Omental fat pad (tissue), 4 donors: ENCODE measurements around the gene ZNF227. TPM values are rescaled to one million over a fixed set of nuclear protein-coding genes. Genes with fewer than 3 reads are reported as not detected.
"Not testable (repeated sequence)": the region's sequence is repeated elsewhere in the genome, so short reads cannot be mapped to it uniquely, and the experiment has no call there.

Experiments
- ATAC-seq: fragments of 150-250 bp; one replicate; pipeline ENCODE4 v1.9.1; 2016; ENCODE audit warnings: mild to moderate bottlenecking, moderate library complexity; ENCODE audit not compliant: low FRiP score
- DNase-seq: peaks from one replicate; pipeline ENCODE4 v3.0.0-alpha.2; 2019; ENCODE audit warnings: low spot score
- total RNA-seq, 4 donors: library from RNA; depleted of rRNA; stranded (reverse); fragments of >200 nt; gene quantifications; one replicate each; pipeline ENCODE4 v1.1.0, GENCODE V29; 2016
- TF ChIP-seq, protein P1 (sequence below), 3 donors: fragments of 450-650 bp; IDR thresholded peaks; one replicate each; pipeline ENCODE4 v1.5.1; 2016 to 2017; ENCODE audit warnings: antibody characterized with exemption in 3 of 3, mild to moderate bottlenecking in 3 of 3, moderate library complexity in 2 of 3

The ZNF227 gene
- 10 to 100 TPM in 2 of 4 donors, 1 to 10 TPM in 2; 6.6 to 17.7 (median 10.8) TPM for total RNA-seq

GRCh38 chr19:44212250-44212865, at the start of gene ZNF227:
TSS of gene ZNF227 (plus strand) at chr19:44212532. CDS start at chr19:44217793, 5,261 bp downstream.
- ATAC-seq = peak; percentile 96
- peak; percentile 62 for DNase-seq
- TF ChIP-seq, protein P1, sequence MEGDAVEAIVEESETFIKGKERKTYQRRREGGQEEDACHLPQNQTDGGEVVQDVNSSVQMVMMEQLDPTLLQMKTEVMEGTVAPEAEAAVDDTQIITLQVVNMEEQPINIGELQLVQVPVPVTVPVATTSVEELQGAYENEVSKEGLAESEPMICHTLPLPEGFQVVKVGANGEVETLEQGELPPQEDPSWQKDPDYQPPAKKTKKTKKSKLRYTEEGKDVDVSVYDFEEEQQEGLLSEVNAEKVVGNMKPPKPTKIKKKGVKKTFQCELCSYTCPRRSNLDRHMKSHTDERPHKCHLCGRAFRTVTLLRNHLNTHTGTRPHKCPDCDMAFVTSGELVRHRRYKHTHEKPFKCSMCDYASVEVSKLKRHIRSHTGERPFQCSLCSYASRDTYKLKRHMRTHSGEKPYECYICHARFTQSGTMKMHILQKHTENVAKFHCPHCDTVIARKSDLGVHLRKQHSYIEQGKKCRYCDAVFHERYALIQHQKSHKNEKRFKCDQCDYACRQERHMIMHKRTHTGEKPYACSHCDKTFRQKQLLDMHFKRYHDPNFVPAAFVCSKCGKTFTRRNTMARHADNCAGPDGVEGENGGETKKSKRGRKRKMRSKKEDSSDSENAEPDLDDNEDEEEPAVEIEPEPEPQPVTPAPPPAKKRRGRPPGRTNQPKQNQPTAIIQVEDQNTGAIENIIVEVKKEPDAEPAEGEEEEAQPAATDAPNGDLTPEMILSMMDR (IDR thresholded peaks at IDR 0.05) = no peak

GRCh38 chr19:44163789-44164188, 48.5 kb upstream of the ZNF227 start:
- TF ChIP-seq, protein P1 (IDR thresholded peaks at IDR 0.05) = no peak
- no peak for DNase-seq
- ATAC-seq = no peak

DNA sequence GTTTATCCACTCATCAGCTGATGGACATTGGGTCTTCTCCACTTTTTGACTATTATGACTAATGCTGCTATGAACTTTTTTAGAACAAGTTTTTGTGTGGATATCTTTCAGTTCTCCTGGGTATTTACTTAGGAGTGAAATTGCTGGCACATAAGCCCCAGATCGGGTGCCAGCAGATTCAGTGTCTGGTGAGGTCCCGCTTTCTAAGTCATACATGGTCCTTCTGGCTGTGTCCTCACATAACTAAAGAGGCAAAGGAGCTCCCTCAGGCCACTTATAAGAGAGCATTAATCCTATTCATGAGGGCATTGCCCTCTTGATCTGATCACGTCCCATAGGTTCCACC, 48.0 kb upstream of the ZNF227 start:
- TF ChIP-seq, protein P1 (IDR thresholded peaks at IDR 0.05) = no peak
- ATAC-seq = no peak

GRCh38 chr19:44164673-44165512, 47.4 kb upstream of the ZNF227 start, which contains the start of gene ZNF226:
TSS of gene ZNF226 (plus strand) at chr19:44165100. CDS start at chr19:44170081, 4,981 bp downstream.
- TF ChIP-seq, protein P1 (IDR thresholded peaks at IDR 0.05) = no peak
- ATAC-seq (peak; percentile 99), DNase-seq (peak; percentile 44)

More for the DNA sequence above, 48.0 kb upstream of the ZNF227 start:
- no peak for DNase-seq

- DNase-seq, ATAC-seq: not testable (repeated sequence)
These were observed 41.7 kb upstream of the ZNF227 start for GRCh38 chr19:44170660-44171059.

DNA sequence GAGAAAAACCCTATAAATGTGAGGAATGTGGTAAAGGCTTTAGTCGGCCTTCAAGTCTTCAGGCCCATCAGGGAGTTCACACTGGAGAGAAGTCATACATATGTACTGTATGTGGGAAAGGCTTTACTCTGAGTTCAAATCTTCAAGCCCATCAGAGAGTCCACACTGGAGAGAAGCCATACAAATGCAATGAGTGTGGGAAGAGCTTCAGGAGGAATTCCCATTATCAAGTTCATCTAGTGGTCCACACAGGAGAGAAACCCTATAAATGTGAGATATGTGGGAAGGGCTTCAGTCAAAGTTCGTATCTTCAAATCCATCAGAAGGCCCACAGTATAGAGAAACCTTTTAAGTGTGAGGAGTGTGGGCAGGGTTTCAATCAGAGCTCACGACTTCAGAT, 35.7 kb upstream of the ZNF227 start:
- no peak for ATAC-seq
- no peak for DNase-seq
- TF ChIP-seq, protein P1 (IDR thresholded peaks at IDR 0.05) = no peak

DNA sequence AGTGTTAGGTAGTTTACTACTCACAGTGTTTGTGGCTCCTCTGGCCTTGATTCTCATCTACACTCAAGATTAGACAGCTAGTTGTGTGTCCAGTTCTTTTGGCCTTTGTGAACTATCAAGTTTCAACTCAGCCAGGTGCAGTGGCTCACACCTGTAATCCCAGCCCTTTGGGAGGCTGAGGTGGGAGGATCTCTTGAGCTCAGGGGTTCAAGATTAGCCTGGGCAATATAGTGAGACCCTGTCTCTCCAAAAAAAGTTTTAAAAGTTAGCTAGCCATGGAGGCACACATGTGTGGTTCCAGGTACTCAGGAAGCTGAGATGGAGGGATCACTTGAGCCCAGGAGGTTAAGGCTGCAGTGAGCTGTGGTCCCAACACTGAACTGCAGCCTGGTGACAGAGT, 31.4 kb upstream of the ZNF227 start:
- ATAC-seq = no peak
- TF ChIP-seq, protein P1 (IDR thresholded peaks at IDR 0.05) = no peak
- no peak for DNase-seq
